ENCODE measurements around the gene PARD3B.

The PARD3B gene

GRCh38 chr2:204662956-204663355, 117.7 kb downstream of the PARD3B start:
- no peak for DNase-seq

- DNase-seq = no peak
Measured at GRCh38 chr2:204663816-204664425, 118.6 kb downstream of the PARD3B start.

GRCh38 chr2:204664708-204665121, 119.4 kb downstream of the PARD3B start:
- DNase-seq = no peak

GRCh38 chr2:204665207-204665606, 119.9 kb downstream of the PARD3B start:
- DNase-seq = no peak

- no peak for DNase-seq
Measured at GRCh38 chr2:204665771-204666170, 120.5 kb downstream of the PARD3B start.

- DNase-seq = no peak
Measured at GRCh38 chr2:204667990-204668389, 122.7 kb downstream of the PARD3B start.

- DNase-seq = no peak
Measured at GRCh38 chr2:204669382-204669781, 124.1 kb downstream of the PARD3B start.

GRCh38 chr2:204670124-204670523, 124.8 kb downstream of the PARD3B start:
- DNase-seq = no peak

- no peak for DNase-seq
Measured at GRCh38 chr2:204670756-204671155, 125.5 kb downstream of the PARD3B start.

- no peak for DNase-seq
Measured at GRCh38 chr2:204672772-204673171, 127.5 kb downstream of the PARD3B start.

GRCh38 chr2:204673877-204674276, 128.6 kb downstream of the PARD3B start:
- no peak for DNase-seq

- no peak for DNase-seq
Measured at GRCh38 chr2:204678031-204678430, 132.8 kb downstream of the PARD3B start.

- DNase-seq = no peak
Measured at GRCh38 chr2:204680576-204680975, 135.3 kb downstream of the PARD3B start.

GRCh38 chr2:204681412-204681811, 136.1 kb downstream of the PARD3B start:
- DNase-seq = no peak

GRCh38 chr2:204683384-204683783, 138.1 kb downstream of the PARD3B start:
- no peak for DNase-seq

- DNase-seq = no peak
Measured at GRCh38 chr2:204686406-204686805, 141.1 kb downstream of the PARD3B start.

- DNase-seq = no peak
Measured at GRCh38 chr2:204687776-204688175, 142.5 kb downstream of the PARD3B start.

GRCh38 chr2:204691911-204692510, 146.7 kb downstream of the PARD3B start:
- peak; percentile 47 for DNase-seq

GRCh38 chr2:204692790-204693189, 147.5 kb downstream of the PARD3B start:
- DNase-seq = no peak

GRCh38 chr2:204693262-204693661, 148.0 kb downstream of the PARD3B start:
- no peak for DNase-seq

- DNase-seq = no peak
Measured at GRCh38 chr2:204695506-204695905, 150.2 kb downstream of the PARD3B start.

GRCh38 chr2:204696124-204696523, 150.8 kb downstream of the PARD3B start:
- no peak for DNase-seq

GRCh38 chr2:204705243-204705932, 160.1 kb downstream of the PARD3B start:
- DNase-seq = no peak

- DNase-seq = no peak
Measured at GRCh38 chr2:204706939-204707338, 161.7 kb downstream of the PARD3B start.
